ENCODE data around the gene FKBP5.

DNA sequence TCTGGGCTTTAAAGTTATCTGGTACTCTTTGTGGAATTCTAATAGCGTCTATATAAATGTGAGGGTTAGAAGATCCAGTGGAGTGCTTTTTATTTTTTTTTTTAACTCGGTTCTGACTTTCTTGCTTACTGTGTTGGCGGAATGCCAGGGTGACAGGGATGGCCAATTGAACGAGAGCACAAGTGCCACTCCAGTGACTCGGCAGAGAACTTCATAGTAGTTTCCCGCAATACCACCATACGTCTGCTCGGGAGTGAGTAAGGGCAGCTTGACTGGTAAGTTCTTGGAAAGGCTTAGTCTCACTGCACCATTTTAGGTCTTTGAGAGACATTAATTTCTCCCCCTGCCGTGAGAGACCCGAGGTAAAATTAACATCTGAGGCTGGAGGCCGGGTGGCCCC lies 126.7 kb downstream of the FKBP5 start:
- TF ChIP-seq POLR2AphosphoS5 (IDR thresholded peaks at IDR 0.05) = no peak
- TF ChIP-seq, protein P1, sequence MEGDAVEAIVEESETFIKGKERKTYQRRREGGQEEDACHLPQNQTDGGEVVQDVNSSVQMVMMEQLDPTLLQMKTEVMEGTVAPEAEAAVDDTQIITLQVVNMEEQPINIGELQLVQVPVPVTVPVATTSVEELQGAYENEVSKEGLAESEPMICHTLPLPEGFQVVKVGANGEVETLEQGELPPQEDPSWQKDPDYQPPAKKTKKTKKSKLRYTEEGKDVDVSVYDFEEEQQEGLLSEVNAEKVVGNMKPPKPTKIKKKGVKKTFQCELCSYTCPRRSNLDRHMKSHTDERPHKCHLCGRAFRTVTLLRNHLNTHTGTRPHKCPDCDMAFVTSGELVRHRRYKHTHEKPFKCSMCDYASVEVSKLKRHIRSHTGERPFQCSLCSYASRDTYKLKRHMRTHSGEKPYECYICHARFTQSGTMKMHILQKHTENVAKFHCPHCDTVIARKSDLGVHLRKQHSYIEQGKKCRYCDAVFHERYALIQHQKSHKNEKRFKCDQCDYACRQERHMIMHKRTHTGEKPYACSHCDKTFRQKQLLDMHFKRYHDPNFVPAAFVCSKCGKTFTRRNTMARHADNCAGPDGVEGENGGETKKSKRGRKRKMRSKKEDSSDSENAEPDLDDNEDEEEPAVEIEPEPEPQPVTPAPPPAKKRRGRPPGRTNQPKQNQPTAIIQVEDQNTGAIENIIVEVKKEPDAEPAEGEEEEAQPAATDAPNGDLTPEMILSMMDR (IDR thresholded peaks at IDR 0.05 in 8 of 11, conservative IDR thresholded peaks at IDR 0.05 in 3 of 11) = no peak

All from spleen (tissue), 7 donors.